GM21529 (cell line): Measurements from ENCODE around the gene GATAD2A.

Source experiments
- ATAC-seq: cut with Tn5 transposase; IDR thresholded peaks from one replicate; pipeline ENCODE4 v1.9.1; 2021; ENCODE audit not compliant: unreplicated experiment

Gene GATAD2A

DNA sequence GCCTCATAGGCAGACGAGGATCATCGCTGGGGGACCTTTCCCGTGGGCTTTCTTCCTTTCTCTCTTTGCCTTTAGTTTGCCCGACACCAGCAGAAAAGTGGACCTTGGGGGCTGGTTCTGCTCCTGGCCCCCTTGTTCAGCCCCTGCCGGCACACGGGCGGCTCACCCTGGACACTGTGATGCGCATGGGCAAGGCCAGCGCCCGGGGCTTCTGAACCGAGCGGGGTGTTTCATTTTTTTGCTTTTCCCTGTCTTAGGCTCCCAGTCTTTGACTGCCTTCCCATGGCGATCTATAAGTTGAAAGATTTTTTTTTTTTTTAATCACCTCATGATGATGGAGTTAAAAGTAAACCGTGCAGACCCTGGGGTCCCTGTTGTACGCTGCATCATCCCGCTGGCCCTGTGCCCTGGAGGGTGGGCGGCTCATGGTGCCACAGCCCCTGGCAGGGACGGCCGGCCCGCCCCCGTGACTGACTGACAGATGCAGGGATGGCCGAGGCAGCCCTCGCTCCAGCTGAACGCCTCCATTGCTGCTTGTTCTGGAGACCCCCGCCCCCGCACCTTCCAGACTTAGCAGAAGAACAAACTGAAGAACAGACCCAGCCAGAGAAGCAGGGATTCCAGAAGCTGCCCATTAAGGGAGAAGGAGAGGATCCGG lies 100.3 kb downstream of the GATAD2A start:
- no peak for ATAC-seq

DNA sequence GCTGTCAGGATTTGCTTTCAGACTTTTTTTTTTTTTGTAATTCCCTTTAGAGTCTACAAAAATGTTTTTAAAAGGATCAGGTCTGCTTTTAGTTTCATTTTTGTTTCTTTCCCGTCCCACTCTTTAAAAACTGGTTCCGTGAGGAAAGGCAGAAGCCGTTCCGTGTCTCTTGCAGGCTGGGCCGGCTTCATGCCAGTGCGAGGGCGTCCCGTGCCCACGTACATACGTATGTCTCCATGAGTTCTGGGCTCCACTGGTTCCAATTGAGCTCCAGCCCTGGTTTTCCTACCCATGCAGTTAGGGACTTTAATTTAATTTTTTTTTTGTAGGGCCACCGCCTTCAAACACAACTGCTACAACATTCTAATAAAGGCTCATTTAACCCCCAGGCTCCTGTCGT lies 101.1 kb downstream of the GATAD2A start:
- ATAC-seq, result no peak

GRCh38 chr19:19507354-19507753 lies 101.9 kb downstream of the GATAD2A start:
- ATAC-seq, result no peak

GRCh38 chr19:19508217-19508616 lies 102.7 kb downstream of the GATAD2A start:
- no peak for ATAC-seq

- ATAC-seq, result no peak
Observed at GRCh38 chr19:19510432-19510831, 105.0 kb downstream of the GATAD2A start.

DNA sequence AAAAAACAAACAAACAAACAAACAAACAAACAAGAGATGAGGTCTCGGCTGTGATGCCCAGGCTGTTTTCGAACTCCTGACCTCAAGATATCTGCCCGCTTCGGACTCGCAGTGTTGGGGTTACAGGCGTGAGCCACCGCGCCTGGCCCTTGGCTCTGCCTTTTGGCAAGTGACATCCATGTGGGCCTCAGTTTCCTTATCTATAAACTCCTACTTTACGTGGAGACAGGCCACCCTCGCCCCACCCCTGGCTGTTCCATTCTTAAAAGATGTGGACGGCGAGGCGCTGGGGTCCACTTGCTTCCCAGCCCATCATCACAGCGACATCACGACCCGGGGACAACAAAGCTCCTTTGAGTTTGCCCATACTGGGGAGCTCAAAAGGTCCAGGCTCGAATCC lies 108.2 kb downstream of the GATAD2A start:
- no peak for ATAC-seq

- ATAC-seq, result no peak
Observed at GRCh38 chr19:19514215-19514657, 108.8 kb downstream of the GATAD2A start.

DNA sequence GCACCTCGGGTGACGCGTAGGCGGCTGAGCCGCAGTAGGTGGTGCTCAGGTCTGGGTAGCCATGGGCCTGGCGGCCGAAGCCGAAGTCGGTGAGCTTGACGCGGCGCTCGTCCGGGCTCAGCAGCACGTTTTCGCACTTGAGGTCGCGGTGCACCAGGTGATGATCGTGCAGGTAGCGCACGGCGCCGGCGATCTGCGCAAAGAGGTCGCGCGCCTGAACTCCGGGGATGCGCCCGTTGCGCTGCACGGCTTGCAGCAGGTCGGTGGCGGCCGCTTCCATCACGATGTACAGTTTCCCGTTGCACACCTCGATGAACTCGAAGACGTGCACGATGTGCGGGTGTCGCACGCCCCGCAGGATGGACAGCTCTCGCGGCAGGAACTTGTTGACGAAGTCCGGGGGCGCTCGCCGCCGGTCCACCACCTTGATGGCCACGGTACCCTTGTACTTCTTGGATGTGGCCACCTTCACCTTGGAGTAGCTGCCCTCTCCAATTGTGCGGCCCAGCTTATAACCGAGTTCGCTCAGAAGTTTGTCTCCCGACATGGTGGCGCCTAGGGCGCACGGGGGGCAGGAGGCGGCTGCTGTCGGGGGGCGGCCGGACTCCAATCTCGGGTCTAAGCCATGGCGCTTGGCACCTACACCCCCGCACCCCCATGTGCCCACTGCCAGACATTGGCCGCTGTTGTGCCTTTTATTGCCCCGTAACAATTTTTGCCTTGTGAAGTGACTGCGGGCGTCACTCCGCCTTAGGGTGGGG lies 109.6 kb downstream of the GATAD2A start, which contains the start of gene TSSK6:
Gene TSSK6, minus strand, starts transcription at position 668 of the 761 bp plus-strand sequence. Its CDS starts 121 bp downstream, at position 547.
- no peak for ATAC-seq

GRCh38 chr19:19515642-19516519 lies 110.4 kb downstream of the GATAD2A start, which contains the start of gene NDUFA13:
NDUFA13 (plus strand) TSS chr19:19516225; CDS start chr19:19516239, 14 bp downstream.
- ATAC-seq, result peak; percentile 89

DNA sequence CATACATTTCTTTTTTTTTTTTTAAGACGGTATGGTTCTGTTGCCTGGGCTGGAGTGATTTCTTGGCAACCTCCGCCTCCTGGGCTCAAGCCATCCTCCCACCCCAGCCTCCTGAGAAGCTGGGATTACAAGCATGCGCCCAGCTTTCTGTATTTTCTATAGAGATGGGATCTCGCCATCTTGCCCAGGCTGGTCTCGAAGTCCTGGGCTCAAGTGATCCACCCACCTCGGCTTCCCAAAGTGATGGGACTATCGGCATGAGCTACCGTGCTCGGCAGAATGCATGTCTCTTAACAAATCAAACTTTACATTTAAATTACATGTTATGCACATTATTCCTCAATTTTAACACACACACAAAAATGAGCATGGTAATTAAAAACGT lies 111.8 kb downstream of the GATAD2A start:
- no peak for ATAC-seq

- ATAC-seq, result no peak
Observed at GRCh38 chr19:19520989-19521388, 115.5 kb downstream of the GATAD2A start.

GRCh38 chr19:19523177-19523576 lies 117.7 kb downstream of the GATAD2A start:
- no peak for ATAC-seq

DNA sequence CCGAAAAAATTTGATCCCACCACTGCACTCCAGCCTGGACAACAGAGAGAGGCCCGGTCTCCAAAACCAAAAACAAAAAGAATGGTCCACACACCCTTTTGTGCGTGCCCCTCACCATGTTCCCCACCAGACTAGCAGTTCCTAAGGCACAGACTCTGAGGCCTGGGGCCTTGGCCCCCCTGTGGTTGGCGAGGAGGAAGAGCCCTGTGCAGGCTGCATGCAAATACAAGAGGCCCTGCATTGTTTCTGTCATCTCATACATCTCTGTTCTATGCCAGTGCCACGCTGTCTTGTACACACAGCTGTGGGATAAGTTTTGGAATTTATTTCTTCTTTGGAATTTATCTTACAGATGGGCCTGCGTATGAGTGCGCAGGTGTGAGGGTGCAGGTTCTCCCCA lies 118.6 kb downstream of the GATAD2A start:
- no peak for ATAC-seq

- no peak for ATAC-seq
Observed at GRCh38 chr19:19525611-19526380, 120.3 kb downstream of the GATAD2A start.

DNA sequence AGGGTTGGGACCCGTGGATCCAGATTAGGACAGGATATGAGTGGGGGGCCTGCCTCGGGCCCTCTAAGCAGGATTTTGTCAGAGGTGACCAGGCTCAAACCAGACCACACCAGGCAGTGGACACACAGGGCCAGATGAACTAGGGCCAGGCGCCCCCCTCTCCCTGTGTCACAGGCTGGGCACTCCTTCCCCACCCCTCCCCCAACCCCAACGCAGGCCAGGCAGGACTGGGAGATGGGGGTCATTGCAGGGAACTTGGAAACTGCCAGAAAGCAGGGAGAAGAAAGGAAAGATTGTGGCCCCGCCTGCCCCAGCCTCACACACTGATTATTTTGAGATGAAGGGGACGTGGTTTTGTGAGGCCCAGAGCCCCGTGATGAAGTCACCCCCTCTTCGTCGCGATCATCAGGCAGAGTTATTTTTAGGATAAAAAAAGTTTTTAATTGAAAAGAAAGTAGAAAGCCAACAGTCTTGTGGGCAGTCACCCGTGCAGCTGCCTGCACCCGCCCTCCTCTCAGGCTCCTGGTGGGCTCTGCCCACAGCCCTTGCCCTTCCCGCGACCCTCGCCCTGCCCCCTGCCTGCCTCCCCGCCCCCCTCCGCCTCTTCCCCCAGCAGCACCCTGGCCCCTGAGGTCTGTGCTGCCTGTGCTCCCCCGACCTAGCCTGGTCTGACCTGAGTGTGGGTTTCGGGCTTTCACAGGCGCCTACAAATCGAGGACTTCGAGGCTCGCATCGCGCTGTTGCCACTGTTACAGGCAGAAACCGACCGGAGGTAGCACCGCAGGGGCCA lies 121.3 kb downstream of the GATAD2A start:
- no peak for ATAC-seq

DNA sequence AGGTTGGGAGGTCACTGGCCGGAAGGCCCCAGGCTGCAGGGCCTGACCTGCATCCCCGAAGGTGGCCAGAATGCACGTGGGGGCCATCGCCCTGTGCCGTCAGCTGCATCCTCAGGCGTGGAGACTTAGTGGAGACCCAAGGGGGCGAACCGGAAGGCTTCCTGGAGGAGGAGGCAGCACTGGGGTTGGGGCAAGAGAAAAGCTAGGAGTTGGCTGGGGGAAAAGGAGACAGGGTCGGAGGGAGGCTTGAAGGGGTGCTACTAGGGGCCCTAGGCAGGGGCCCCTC lies 121.8 kb downstream of the GATAD2A start:
- ATAC-seq, result no peak

GRCh38 chr19:19527674-19528625 lies 122.5 kb downstream of the GATAD2A start:
- ATAC-seq, result no peak

DNA sequence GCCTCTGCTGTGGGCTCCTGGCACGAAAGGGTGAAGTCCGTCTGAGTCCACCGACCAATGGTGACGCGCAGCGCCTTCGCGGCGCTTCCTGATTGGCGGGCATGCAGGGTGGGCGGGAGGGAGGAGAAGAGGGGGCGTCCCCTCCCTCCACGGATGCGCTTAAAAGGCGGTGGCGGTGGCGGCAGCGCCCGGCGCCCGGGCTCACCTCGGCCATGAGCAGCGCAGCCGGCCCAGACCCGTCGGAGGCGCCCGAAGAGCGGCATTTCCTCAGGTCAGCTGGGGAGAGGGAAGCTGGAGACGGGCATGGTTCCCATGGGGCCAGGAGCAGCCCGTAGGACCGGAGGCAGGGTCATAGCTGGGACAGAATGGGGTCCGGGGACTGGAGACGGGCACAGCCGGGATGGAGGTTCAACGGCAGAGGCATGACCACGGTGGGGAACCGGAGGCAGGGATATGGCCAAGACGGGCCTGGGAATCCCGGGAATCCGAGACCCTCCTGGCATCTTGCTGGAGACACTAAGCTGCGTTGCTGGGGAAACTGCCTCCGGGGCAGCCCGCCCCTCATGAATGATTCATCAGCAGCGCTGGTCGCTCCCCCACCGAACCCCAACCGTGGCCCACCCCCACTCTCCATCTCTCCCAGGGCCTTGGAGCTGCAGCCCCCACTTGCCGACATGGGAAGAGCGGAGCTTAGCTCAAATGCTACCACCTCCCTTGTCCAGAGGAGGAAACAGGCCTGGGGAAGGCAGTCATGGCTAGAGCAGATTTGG lies 123.4 kb downstream of the GATAD2A start, which contains the start of gene YJEFN3:
Gene YJEFN3, plus strand, starts transcription at position 191 of the 770 bp plus-strand sequence. Its CDS starts 22 bp downstream, at position 213.
- ATAC-seq, result no peak
